Keratinocyte (primary cell): Measurements from ENCODE around the gene CABP4.

ENCODE experiments used
- CTCF ChIP-seq, 3 experiments: IDR thresholded peaks in 1 of 3; conservative IDR thresholded peaks in 1 of 3; optimal IDR thresholded peaks in 1 of 3; 2 replicates in 2 of 3; 3 replicates in 1 of 3; pipeline versions ENCODE3 to v1.5.1; 2011; ENCODE audit warnings: low read length in 3 of 3, mild to moderate bottlenecking in 3 of 3, moderate library complexity in 2 of 3, control low read depth in 1 of 3, inconsistent platforms in 1 of 3; ENCODE audit not compliant: insufficient read depth in 2 of 3; ENCODE audit errors: extremely low read depth in 1 of 3
- EZH2 ChIP-seq: IDR thresholded peaks from one replicate; pipeline ENCODE4 v1.6.1; 2012; ENCODE audit warnings: inconsistent platforms, mild to moderate bottlenecking, low read length, moderate library complexity

- no peak for TF ChIP-seq EZH2
- TF ChIP-seq CTCF (optimal IDR thresholded peaks at IDR 0.05 in 1 of 3, IDR thresholded peaks at IDR 0.05 in 1 of 3, conservative IDR thresholded peaks at IDR 0.05 in 1 of 3; ENCODE audit: extremely low read depth in 1 of 3, insufficient read depth in 2 of 3, low read length in 3 of 3): no peak
Observed at GRCh38 chr11:67423466-67423865, 31.7 kb upstream of the CABP4 start.
